GM12878 (cell line): Measurements from ENCODE around the gene CD27. TPM values are rescaled to one million over a fixed set of nuclear protein-coding genes. Genes with fewer than 3 reads are reported as not detected.
"Not testable (repeated sequence)": the region's sequence is repeated elsewhere in the genome, so short reads cannot be mapped to it uniquely, and the experiment has no call there.

Experiments used
- ATAC-seq: fragments of 200-7000 bp; cut with Tn5 transposase; 3 replicates; pipeline ENCODE4 v1.9.1; 2020; ENCODE audit warnings: mild to moderate bottlenecking, moderate library complexity
- BruUV-seq: library from RNA; stranded (reverse); fragments of 400-500 nt; replicated peaks from 2 replicates; lab custom pipeline; 2021; lab: Mats Ljungman, UMichigan
- CTCF ChIA-PET: fragments of 300-600 bp; sonication (Branson Sonifier 250); formaldehyde crosslinking; extraction: SDS; loops from one replicate; lab custom pipeline; 2021; ENCODE audit warnings: inconsistent platforms; lab: Yijun Ruan, JAX
- POLR2A ChIA-PET: fragments of 350-600 bp; formaldehyde crosslinking; extraction: SDS; loops from one replicate; lab custom pipeline; 2021; ENCODE audit warnings: inconsistent platforms; lab: Charles Lee
- RAD21 ChIA-PET: fragments of 300-600 bp; sonication (Branson Sonifier 250); formaldehyde crosslinking; loops from one replicate; lab custom pipeline; 2023; ENCODE audit warnings: antibody characterized with exemption; ENCODE audit not compliant: unreplicated experiment; lab: Charles Lee
- SMC1A ChIA-PET: fragments of 300-600 bp; sonication (Branson Sonifier 250); formaldehyde crosslinking; loops from one replicate; lab custom pipeline; 2023; ENCODE audit not compliant: unreplicated experiment, uncharacterized antibody; lab: Charles Lee
- DNase-seq: peaks from one replicate; pipeline ENCODE4 v3.0.0-alpha.2; 2011; ENCODE audit warnings: low read depth, low spot score
- FAIRE-seq: peaks from 3 replicates; lab custom pipeline; 2011; peaks lifted over from hg19 to GRCh38; lab: Jason Lieb, UNC
- H2AFZ ChIP-seq: 2 replicates; pipeline ENCODE4 v1.6.0; 2011; ENCODE audit warnings: low read depth, low read length, control low read depth; ENCODE audit not compliant: control insufficient read depth
- H3K27ac ChIP-seq: 2 replicates; pipeline ENCODE4 v1.5.1; 2011; ENCODE audit warnings: control low read depth; ENCODE audit not compliant: control insufficient read depth, insufficient read depth
- H3K27me3 ChIP-seq, 2 experiments: replicated peaks in 1 of 2; 2 replicates each; pipeline versions ENCODE4 v1.6.0 to v1.6.1; 2011; ENCODE audit warnings: low read length in 1 of 2; ENCODE audit not compliant: control insufficient read depth in 2 of 2, insufficient read depth in 2 of 2
- H3K36me3 ChIP-seq, 2 experiments: 2 replicates each; pipeline ENCODE4 v1.5.1; 2011; ENCODE audit warnings: low read length in 1 of 2; ENCODE audit not compliant: control insufficient read depth in 2 of 2, insufficient read depth in 2 of 2
- H3K4me1 ChIP-seq: 2 replicates; pipeline ENCODE4 v1.6.1; 2011; ENCODE audit warnings: mild to moderate bottlenecking, low read length, moderate library complexity, mixed read lengths; ENCODE audit not compliant: control insufficient read depth, insufficient read depth
- H3K4me2 ChIP-seq: 2 replicates; pipeline ENCODE4 v1.6.0; 2011; ENCODE audit warnings: control low read depth; ENCODE audit not compliant: control insufficient read depth, insufficient read depth
- H3K4me3 ChIP-seq: fragments of 200-600 bp; sonication (generic); 2 replicates; pipeline ENCODE4 v1.5.1; 2016
- H3K79me2 ChIP-seq: 2 replicates; pipeline ENCODE4 v1.6.0; 2011; ENCODE audit warnings: low read length; ENCODE audit not compliant: control insufficient read depth, insufficient read depth
- H3K9ac ChIP-seq: 2 replicates; pipeline ENCODE4 v1.8.0; 2011; ENCODE audit warnings: low read length, control low read depth, mixed read lengths; ENCODE audit not compliant: control insufficient read depth, insufficient read depth
- H3K9me3 ChIP-seq: replicated peaks from 3 replicates; pipeline ENCODE4 v1.5.1; 2011; ENCODE audit warnings: mild to moderate bottlenecking, low read length; ENCODE audit not compliant: control insufficient read depth, insufficient read depth
- H4K20me1 ChIP-seq: 2 replicates; pipeline ENCODE4 v1.6.0; 2011; ENCODE audit not compliant: control insufficient read depth, insufficient read depth
- WGBS: methylation state at CpG from one replicate; pipeline ENCODE4 v1.1.6; 2016; ENCODE audit warnings: low lambda C conversion rate; ENCODE audit not compliant: insufficient replicate concordance, insufficient coverage; ENCODE audit errors: missing lambda C conversion rate; 5-methylcytosine and 5-hydroxymethylcytosine counted together
- in situ Hi-C: fragments of 300-500 bp; cut with MboI; formaldehyde crosslinking; loops from 9 replicates; pipeline ENCODE4 v1.14.3; 2018; ENCODE audit warnings: mixed read lengths
- intact Hi-C: fragments of 100-400 bp; cut with micrococcal nuclease; formaldehyde crosslinking; loops from one replicate; pipeline ENCODE4 v1.14.2; 2022; ENCODE audit not compliant: unreplicated experiment
- polyA plus RNA-seq, 11 experiments: library from polyadenylated mRNA; depleted of rRNA in 4 of 11; unstranded in 6 of 11; stranded (reverse) in 5 of 11; fragments of >200 nt; fragmentation: Nextera tagmentation in 4 of 11; fragmentation: Illumina TruSeq in 1 of 11; extraction: Ambion mirVana in 4 of 11; extraction: Trizol in 1 of 11; gene quantifications; 1 replicate in 1 of 11; 2 replicates in 10 of 11; pipeline versions ENCODE4 v1.2.1 to v1.2.3, GENCODE V29; 2011 to 2016; ENCODE audit warnings: inconsistent platforms in 2 of 11, missing spikeins in 2 of 11, low read depth in 1 of 11
- total RNA-seq, 4 experiments: library from RNA; depleted of rRNA in 3 of 4; stranded (reverse); fragments of >200 nt in 3 of 4; fragmentation: Illumina TruSeq in 1 of 4; extraction: Trizol in 1 of 4; gene quantifications; 2 replicates each; pipeline versions ENCODE4 v1.2.1 to v1.2.3, GENCODE V29; 2013 to 2021
- TF ChIP-seq, protein P1 (sequence below): fragments of 450-650 bp; IDR thresholded peaks from 2 replicates; pipeline ENCODE4 v1.6.1; 2016; ENCODE audit warnings: mild to moderate bottlenecking
- TF ChIP-seq, protein P2 (sequence below): fragments of 450-650 bp; IDR thresholded peaks from 2 replicates; pipeline ENCODE4 v1.6.1; 2017; ENCODE audit warnings: borderline replicate concordance

The CD27 gene
- total and polyA plus RNA-seq, 10 of the 15 experiments (the other 5 are each of a cell fraction or from before 2014, with no cell fraction given): 4.9 to 184 (median 106) TPM

DNA sequence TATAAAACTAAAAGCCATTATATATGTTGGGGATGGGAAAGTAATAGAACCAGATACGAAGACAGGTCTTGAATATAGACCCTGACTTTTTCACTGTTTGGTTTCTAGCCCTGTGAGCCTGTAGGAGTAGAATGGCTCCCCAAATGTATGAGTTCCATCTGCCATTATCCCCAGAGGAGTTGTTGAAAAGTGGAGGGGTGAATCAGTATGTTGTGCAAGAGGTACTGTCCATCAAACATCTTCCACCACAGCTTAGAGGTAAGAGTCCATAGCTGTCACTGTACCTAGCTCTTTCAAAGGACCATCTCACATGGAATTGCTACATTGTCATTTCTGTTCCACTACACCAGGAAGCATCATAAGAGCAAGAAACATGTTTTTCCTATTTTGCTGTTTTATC, 50.2 kb downstream of the CD27 start:
- H3K36me3 ChIP-seq: peaks cover 5 to 23% of the 10 kb centered on the region in 2 experiments
- no peaks in the 10 kb centered on the region for H3K27me3 ChIP-seq
- peak overlapping the region; percentile 88 for H3K4me2 ChIP-seq
- in situ Hi-C loops: loop anchor here (5.0 kb wide), 1 partner anchor 37 kb away; the partner anchor contains the start of gene GAPDH
- H3K4me1 ChIP-seq: peaks cover 6% of the 10 kb centered on the region; the same call in 1 of the 2 replicates
- FAIRE-seq (peak; percentile 41), DNase-seq (no peak), ATAC-seq (no peak)
- SMC1A ChIA-PET: interaction anchor here (0.7 to 4.0 kb wide), 11 partner anchors 26 to 194 kb away, joined by 3 to 23 read pairs (median 5); partner anchors contain the start of genes GAPDH and ZNF384
- peak overlapping the region; percentile 75 for H3K4me3 ChIP-seq
- H3K27ac ChIP-seq: peak overlapping the region; percentile 83
- 0% methylated on average over 1 of the region's 1 CpG for WGBS
- CTCF ChIA-PET: interaction anchor here (0.8 to 3.7 kb wide), 8 partner anchors 17 to 70 kb away, joined by 3 to 15 read pairs (median 6); no protein-coding TSS in a partner anchor
- intact Hi-C loops: loop anchor here (5.0 kb wide), 1 partner anchor 37 kb away; the partner anchor contains the start of gene GAPDH
- peak overlapping the region; percentile 95 for H3K9ac ChIP-seq
- H2AFZ ChIP-seq: no peak overlapping the region
- H3K9me3 ChIP-seq: no peaks in the 10 kb centered on the region
- peaks cover 55% of the 10 kb centered on the region for H3K79me2 ChIP-seq
- TF ChIP-seq, protein P1, sequence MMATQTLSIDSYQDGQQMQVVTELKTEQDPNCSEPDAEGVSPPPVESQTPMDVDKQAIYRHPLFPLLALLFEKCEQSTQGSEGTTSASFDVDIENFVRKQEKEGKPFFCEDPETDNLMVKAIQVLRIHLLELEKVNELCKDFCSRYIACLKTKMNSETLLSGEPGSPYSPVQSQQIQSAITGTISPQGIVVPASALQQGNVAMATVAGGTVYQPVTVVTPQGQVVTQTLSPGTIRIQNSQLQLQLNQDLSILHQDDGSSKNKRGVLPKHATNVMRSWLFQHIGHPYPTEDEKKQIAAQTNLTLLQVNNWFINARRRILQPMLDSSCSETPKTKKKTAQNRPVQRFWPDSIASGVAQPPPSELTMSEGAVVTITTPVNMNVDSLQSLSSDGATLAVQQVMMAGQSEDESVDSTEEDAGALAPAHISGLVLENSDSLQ: 0 out of 2 replicates have a peak, but pooled peaks have one; percentile 21
- TF ChIP-seq, protein P2, sequence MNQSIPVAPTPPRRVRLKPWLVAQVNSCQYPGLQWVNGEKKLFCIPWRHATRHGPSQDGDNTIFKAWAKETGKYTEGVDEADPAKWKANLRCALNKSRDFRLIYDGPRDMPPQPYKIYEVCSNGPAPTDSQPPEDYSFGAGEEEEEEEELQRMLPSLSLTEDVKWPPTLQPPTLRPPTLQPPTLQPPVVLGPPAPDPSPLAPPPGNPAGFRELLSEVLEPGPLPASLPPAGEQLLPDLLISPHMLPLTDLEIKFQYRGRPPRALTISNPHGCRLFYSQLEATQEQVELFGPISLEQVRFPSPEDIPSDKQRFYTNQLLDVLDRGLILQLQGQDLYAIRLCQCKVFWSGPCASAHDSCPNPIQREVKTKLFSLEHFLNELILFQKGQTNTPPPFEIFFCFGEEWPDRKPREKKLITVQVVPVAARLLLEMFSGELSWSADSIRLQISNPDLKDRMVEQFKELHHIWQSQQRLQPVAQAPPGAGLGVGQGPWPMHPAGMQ: no peak
- POLR2A ChIA-PET: interaction anchor here (0.5 to 1.3 kb wide), 6 partner anchors 24 to 136 kb away, joined by 4 to 11 read pairs (median 5); partner anchors contain the start of genes GAPDH and VAMP1
- BruUV-seq: no TSS peak
- H4K20me1 ChIP-seq: no peaks in the 10 kb centered on the region
- RAD21 ChIA-PET: interaction anchor here (0.9 to 2.0 kb wide), 8 partner anchors 11 to 169 kb away, joined by 3 to 9 read pairs (median 3); no protein-coding TSS in a partner anchor

DNA sequence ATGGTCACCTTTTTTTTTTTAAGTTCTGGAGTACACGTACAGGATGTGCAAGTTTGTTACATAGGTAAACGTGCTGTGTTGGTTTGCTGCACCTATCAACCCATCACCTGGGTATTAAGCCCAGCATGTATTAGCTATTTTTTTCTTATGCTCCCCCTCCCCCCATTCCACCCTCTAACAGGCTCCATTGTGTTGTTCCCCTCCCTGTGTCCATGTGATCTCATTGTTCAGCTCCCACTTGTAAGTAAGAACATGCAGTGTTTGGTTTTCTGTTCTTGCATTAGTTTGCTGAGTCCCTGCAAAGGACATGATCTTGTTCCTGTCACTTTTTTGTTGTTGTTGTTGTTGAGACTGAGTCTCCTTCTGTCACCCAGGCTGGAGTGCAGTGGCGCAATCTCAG, 52.5 kb downstream of the CD27 start:
- peak overlapping the region; percentile 14; the same call in 1 of the 2 replicates for H3K4me3 ChIP-seq
- FAIRE-seq, intact Hi-C loops, DNase-seq, H3K4me1 ChIP-seq, H4K20me1 ChIP-seq, H3K9ac ChIP-seq, H3K9me3 ChIP-seq, H2AFZ ChIP-seq, ATAC-seq, H3K27me3 ChIP-seq, BruUV-seq, H3K27ac ChIP-seq: not testable (repeated sequence)
- peak overlapping the region; percentile 15; the same call in 1 of the 2 replicates for H3K4me2 ChIP-seq
- peaks cover 51% of the 10 kb centered on the region for H3K79me2 ChIP-seq
- ChIA-PET POLR2A (interaction anchor here (0.6 to 1.4 kb wide), 2 partner anchors 11 to 26 kb away, joined by 5 to 9 read pairs; partner anchors contain the start of gene VAMP1), CTCF (interaction anchor here (3.7 kb wide), 1 partner anchor 42 kb away, joined by 15 read pairs; no protein-coding TSS in a partner anchor), SMC1A (interaction anchor here (1.3 to 4.0 kb wide), 5 partner anchors 10 to 73 kb away, joined by 3 to 23 read pairs (median 5); no protein-coding TSS in a partner anchor), RAD21 (interaction anchor here (1.7 kb wide), 1 partner anchor 73 kb away, joined by 5 read pairs; no protein-coding TSS in a partner anchor)
- H3K36me3 ChIP-seq: peaks cover 6 to 32% of the 10 kb centered on the region in 2 experiments
- in situ Hi-C loops: loop anchor here (5.0 kb wide), 1 partner anchor 35 kb away; the partner anchor contains the start of gene GAPDH
- WGBS: 86% methylated on average over 3 of the region's 3 CpGs
